ENCODE measurements around the gene NRM. TPM values are rescaled to one million over a fixed set of nuclear protein-coding genes. Genes with fewer than 3 reads are reported as not detected.

The NRM gene
- total RNA-seq, 1 donor from 2014 or later: 12.8 TPM

DNA sequence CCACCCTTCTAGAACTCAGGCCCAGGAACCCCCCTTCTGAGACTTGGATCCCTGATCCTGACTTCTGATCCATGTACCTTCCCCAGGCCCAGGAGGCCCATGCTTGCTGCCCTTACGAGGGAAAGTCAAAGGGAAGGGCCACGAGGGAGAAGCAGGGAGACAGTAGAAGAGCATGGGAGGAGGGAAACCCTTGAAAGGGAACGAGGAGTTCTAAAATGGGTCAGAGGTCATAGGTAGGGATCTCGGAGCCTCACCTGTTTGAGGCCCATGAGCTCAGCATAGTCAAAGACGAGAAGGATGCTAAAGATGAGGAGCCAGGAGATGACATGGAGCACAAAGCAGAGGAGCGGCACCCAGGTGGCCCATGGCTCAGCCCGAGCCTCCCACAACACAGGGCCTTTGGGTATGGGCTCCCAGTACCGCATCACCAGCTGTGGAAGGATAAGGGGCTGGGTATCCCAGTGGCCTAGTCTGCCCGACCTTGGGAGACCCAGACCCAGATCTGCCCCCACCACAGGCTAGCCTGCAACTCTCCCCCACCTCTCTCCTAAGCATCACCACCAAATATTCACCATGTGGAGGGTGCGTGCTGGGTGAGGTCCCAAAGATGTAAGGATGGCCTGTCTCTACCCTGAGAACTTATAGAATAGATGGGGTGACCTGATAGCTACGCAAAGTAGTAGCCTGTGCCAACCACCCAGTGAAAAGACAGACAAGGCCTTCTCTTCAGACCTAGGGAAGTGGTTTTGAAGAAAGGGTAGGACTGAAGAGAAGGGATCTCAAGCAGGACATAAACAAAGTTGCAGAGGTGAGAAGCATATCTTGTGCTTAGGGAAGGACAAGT lies 1.5 kb downstream of the NRM start:
- peaks cover 9% of the 10 kb centered on the region for H3K36me3 Mint-ChIP-seq (ENCODE audit: low read depth, unreplicated experiment)
- peak overlapping the region; percentile 77 for H3K4me3 ChIP-seq (ENCODE audit: insufficient read depth, low read depth, low read length)
- H3K36me3 ChIP-seq (ENCODE audit: insufficient read depth, low read length): no peaks in the 10 kb centered on the region
- H3K27ac Mint-ChIP-seq (ENCODE audit: unreplicated experiment): peak overlapping the region; percentile 64
- no peaks in the 10 kb centered on the region for H3K9me3 ChIP-seq (ENCODE audit: insufficient read depth, low read depth, low read length)
- H3K79me2 ChIP-seq (ENCODE audit: insufficient read depth, low read length): peaks cover 58% of the 10 kb centered on the region
- DNase-seq (ENCODE audit: low read depth): no peak
- H3K27me3 ChIP-seq (ENCODE audit: insufficient read depth, low read length): no peaks in the 10 kb centered on the region
- H3K4me1 Mint-ChIP-seq (ENCODE audit: low read depth, unreplicated experiment): peaks cover 36% of the 10 kb centered on the region
- peaks cover 38% of the 10 kb centered on the region for H3K4me1 ChIP-seq (ENCODE audit: insufficient read depth, low read length)
- peaks cover 2% of the 10 kb centered on the region for H3K9me3 Mint-ChIP-seq (ENCODE audit: unreplicated experiment)
- no peak for FAIRE-seq
- H4K20me1 ChIP-seq (ENCODE audit: insufficient read depth, low read length): peaks cover 20% of the 10 kb centered on the region
- TF ChIP-seq, protein P1, sequence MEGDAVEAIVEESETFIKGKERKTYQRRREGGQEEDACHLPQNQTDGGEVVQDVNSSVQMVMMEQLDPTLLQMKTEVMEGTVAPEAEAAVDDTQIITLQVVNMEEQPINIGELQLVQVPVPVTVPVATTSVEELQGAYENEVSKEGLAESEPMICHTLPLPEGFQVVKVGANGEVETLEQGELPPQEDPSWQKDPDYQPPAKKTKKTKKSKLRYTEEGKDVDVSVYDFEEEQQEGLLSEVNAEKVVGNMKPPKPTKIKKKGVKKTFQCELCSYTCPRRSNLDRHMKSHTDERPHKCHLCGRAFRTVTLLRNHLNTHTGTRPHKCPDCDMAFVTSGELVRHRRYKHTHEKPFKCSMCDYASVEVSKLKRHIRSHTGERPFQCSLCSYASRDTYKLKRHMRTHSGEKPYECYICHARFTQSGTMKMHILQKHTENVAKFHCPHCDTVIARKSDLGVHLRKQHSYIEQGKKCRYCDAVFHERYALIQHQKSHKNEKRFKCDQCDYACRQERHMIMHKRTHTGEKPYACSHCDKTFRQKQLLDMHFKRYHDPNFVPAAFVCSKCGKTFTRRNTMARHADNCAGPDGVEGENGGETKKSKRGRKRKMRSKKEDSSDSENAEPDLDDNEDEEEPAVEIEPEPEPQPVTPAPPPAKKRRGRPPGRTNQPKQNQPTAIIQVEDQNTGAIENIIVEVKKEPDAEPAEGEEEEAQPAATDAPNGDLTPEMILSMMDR (IDR thresholded peaks at IDR 0.05; ENCODE audit: insufficient read depth, low read depth, low read length): no peak
- no peak for TF ChIP-seq EZH2 (IDR thresholded peaks at IDR 0.05; ENCODE audit: insufficient read depth, low read length)
- H3K27me3 Mint-ChIP-seq (ENCODE audit: low read depth, unreplicated experiment): no peaks in the 10 kb centered on the region
- peak overlapping the region; percentile 89 for H3K4me3 Mint-ChIP-seq (ENCODE audit: unreplicated experiment)
- H3K9ac ChIP-seq (ENCODE audit: low read length): peak overlapping the region; percentile 98
- H3K27ac ChIP-seq (ENCODE audit: low read depth, low read length): no peak overlapping the region
- H2AFZ ChIP-seq (ENCODE audit: low read depth, low read length): no peak overlapping the region
- peak overlapping the region; percentile 100 for H3K4me2 ChIP-seq (ENCODE audit: low read length)

DNA sequence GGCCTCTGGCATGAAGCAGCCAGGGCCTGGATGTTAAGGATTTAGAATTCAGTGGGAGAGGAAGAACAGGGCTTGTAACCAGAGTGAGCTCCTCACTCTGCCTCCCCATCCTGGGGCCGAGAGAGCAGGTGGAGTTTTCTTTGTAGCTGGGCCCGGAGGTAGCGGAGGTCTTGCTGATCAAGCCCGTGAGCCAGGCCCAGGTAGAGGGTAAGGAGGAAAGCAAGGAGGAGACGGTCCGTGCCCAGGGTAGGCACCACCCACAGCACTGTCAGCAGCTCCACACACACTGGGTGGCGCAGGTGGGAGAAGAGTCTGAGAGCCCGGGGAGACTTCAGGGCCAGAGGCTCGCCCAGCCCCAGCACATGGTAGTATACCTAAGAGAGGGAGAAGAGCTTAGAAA lies 2.2 kb downstream of the NRM start:
- no peaks in the 10 kb centered on the region for H3K27me3 Mint-ChIP-seq (ENCODE audit: low read depth, unreplicated experiment)
- Histone ChIP-seq H4K20me1 (ENCODE audit: insufficient read depth, low read length) (peaks cover 27% of the 10 kb centered on the region), H3K27me3 (ENCODE audit: insufficient read depth, low read length) (no peaks in the 10 kb centered on the region), H2AFZ (ENCODE audit: low read depth, low read length) (no peak overlapping the region), H3K79me2 (ENCODE audit: insufficient read depth, low read length) (peaks cover 65% of the 10 kb centered on the region), H3K27ac (ENCODE audit: low read depth, low read length) (peak overlapping the region; percentile 95), H3K4me1 (ENCODE audit: insufficient read depth, low read length) (peaks cover 38% of the 10 kb centered on the region), H3K4me3 (ENCODE audit: insufficient read depth, low read depth, low read length) (peak overlapping the region; percentile 87), H3K9me3 (ENCODE audit: insufficient read depth, low read depth, low read length) (no peaks in the 10 kb centered on the region), H3K9ac (ENCODE audit: low read length) (peak overlapping the region; percentile 98), H3K4me2 (ENCODE audit: low read length) (peak overlapping the region; percentile 100), H3K36me3 (ENCODE audit: insufficient read depth, low read length) (no peaks in the 10 kb centered on the region)
- H3K9me3 Mint-ChIP-seq (ENCODE audit: unreplicated experiment): peaks cover 2% of the 10 kb centered on the region
- peak overlapping the region; percentile 97 for H3K4me3 Mint-ChIP-seq (ENCODE audit: unreplicated experiment)
- TF ChIP-seq EZH2 (IDR thresholded peaks at IDR 0.05; ENCODE audit: insufficient read depth, low read length): no peak
- TF ChIP-seq, protein P1 (IDR thresholded peaks at IDR 0.05; ENCODE audit: insufficient read depth, low read depth, low read length): no peak
- peaks cover 36% of the 10 kb centered on the region for H3K4me1 Mint-ChIP-seq (ENCODE audit: low read depth, unreplicated experiment)
- FAIRE-seq (no peak), DNase-seq (ENCODE audit: low read depth) (no peak)
- H3K36me3 Mint-ChIP-seq (ENCODE audit: low read depth, unreplicated experiment): peaks cover 13% of the 10 kb centered on the region
- H3K27ac Mint-ChIP-seq (ENCODE audit: unreplicated experiment): peak overlapping the region; percentile 87
